ENCODE data around the gene PTPRF.

Gene PTPRF

GRCh38 chr1:43619314-43619790 is 88.7 kb downstream of the PTPRF start:
- no peak overlapping the region for H3K4me3 ChIP-seq (ENCODE audit: low read depth, low read length)
- H3K4me1 ChIP-seq (ENCODE audit: control insufficient read depth, insufficient read depth, low read length): no peaks in the 10 kb centered on the region
- H3K9me3 ChIP-seq (ENCODE audit: control insufficient read depth, insufficient read depth, low read length): no peaks in the 10 kb centered on the region
- no peaks in the 10 kb centered on the region for H3K27me3 ChIP-seq (ENCODE audit: control insufficient read depth, insufficient read depth, low read length)
- peaks cover 63% of the 10 kb centered on the region for H3K36me3 ChIP-seq (ENCODE audit: control insufficient read depth, insufficient read depth, low read length)
- no peak overlapping the region for H3K9ac ChIP-seq (ENCODE audit: low read depth, low read length)

GRCh38 chr1:43619996-43620920 is 89.6 kb downstream of the PTPRF start:
- Histone ChIP-seq H3K4me3 (ENCODE audit: low read depth, low read length) (no peak overlapping the region), H3K4me1 (ENCODE audit: control insufficient read depth, insufficient read depth, low read length) (no peaks in the 10 kb centered on the region), H3K9ac (ENCODE audit: low read depth, low read length) (no peak overlapping the region), H3K36me3 (ENCODE audit: control insufficient read depth, insufficient read depth, low read length) (peaks cover 63% of the 10 kb centered on the region), H3K9me3 (ENCODE audit: control insufficient read depth, insufficient read depth, low read length) (no peaks in the 10 kb centered on the region), H3K27me3 (ENCODE audit: control insufficient read depth, insufficient read depth, low read length) (no peaks in the 10 kb centered on the region)

- Histone ChIP-seq H3K27me3 (ENCODE audit: control insufficient read depth, insufficient read depth, low read length) (no peaks in the 10 kb centered on the region), H3K36me3 (ENCODE audit: control insufficient read depth, insufficient read depth, low read length) (peaks cover 62% of the 10 kb centered on the region), H3K9ac (ENCODE audit: low read depth, low read length) (no peak overlapping the region), H3K4me1 (ENCODE audit: control insufficient read depth, insufficient read depth, low read length) (no peaks in the 10 kb centered on the region), H3K9me3 (ENCODE audit: control insufficient read depth, insufficient read depth, low read length) (no peaks in the 10 kb centered on the region), H3K4me3 (ENCODE audit: low read depth, low read length) (no peak overlapping the region)
Measured at GRCh38 chr1:43620956-43621355, 90.3 kb downstream of the PTPRF start.

GRCh38 chr1:43621386-43621785 is 90.7 kb downstream of the PTPRF start:
- Histone ChIP-seq H3K36me3 (ENCODE audit: control insufficient read depth, insufficient read depth, low read length) (peaks cover 58% of the 10 kb centered on the region), H3K9ac (ENCODE audit: low read depth, low read length) (no peak overlapping the region)

GRCh38 chr1:43621861-43622260 is 91.2 kb downstream of the PTPRF start:
- Histone ChIP-seq H3K36me3 (ENCODE audit: control insufficient read depth, insufficient read depth, low read length) (peaks cover 53% of the 10 kb centered on the region), H3K4me1 (ENCODE audit: control insufficient read depth, insufficient read depth, low read length) (no peaks in the 10 kb centered on the region), H3K27me3 (ENCODE audit: control insufficient read depth, insufficient read depth, low read length) (no peaks in the 10 kb centered on the region), H3K9me3 (ENCODE audit: control insufficient read depth, insufficient read depth, low read length) (no peaks in the 10 kb centered on the region), H3K9ac (ENCODE audit: low read depth, low read length) (no peak overlapping the region), H3K4me3 (ENCODE audit: low read depth, low read length) (no peak overlapping the region)

More at GRCh38 chr1:43621386-43621785, 90.7 kb downstream of the PTPRF start:
- no peak overlapping the region for H3K4me3 ChIP-seq (ENCODE audit: low read depth, low read length)
- H3K4me1 ChIP-seq (ENCODE audit: control insufficient read depth, insufficient read depth, low read length): no peaks in the 10 kb centered on the region
- no peaks in the 10 kb centered on the region for H3K27me3 ChIP-seq (ENCODE audit: control insufficient read depth, insufficient read depth, low read length)
- H3K9me3 ChIP-seq (ENCODE audit: control insufficient read depth, insufficient read depth, low read length): no peaks in the 10 kb centered on the region

- H3K4me1 ChIP-seq (ENCODE audit: control insufficient read depth, insufficient read depth, low read length): no peaks in the 10 kb centered on the region
- peaks cover 48% of the 10 kb centered on the region for H3K36me3 ChIP-seq (ENCODE audit: control insufficient read depth, insufficient read depth, low read length)
- H3K4me3 ChIP-seq (ENCODE audit: low read depth, low read length): no peak overlapping the region
- H3K27me3 ChIP-seq (ENCODE audit: control insufficient read depth, insufficient read depth, low read length): no peaks in the 10 kb centered on the region
- H3K9me3 ChIP-seq (ENCODE audit: control insufficient read depth, insufficient read depth, low read length): no peaks in the 10 kb centered on the region
- H3K9ac ChIP-seq (ENCODE audit: low read depth, low read length): no peak overlapping the region
Measured at GRCh38 chr1:43622471-43622870, 91.8 kb downstream of the PTPRF start.

GRCh38 chr1:43622901-43623780 is 92.5 kb downstream of the PTPRF start:
- no peak overlapping the region for H3K9ac ChIP-seq (ENCODE audit: low read depth, low read length)
- H3K4me3 ChIP-seq (ENCODE audit: low read depth, low read length): no peak overlapping the region
- no peaks in the 10 kb centered on the region for H3K9me3 ChIP-seq (ENCODE audit: control insufficient read depth, insufficient read depth, low read length)
- H3K27me3 ChIP-seq (ENCODE audit: control insufficient read depth, insufficient read depth, low read length): no peaks in the 10 kb centered on the region
- H3K36me3 ChIP-seq (ENCODE audit: control insufficient read depth, insufficient read depth, low read length): peaks cover 41% of the 10 kb centered on the region
- H3K4me1 ChIP-seq (ENCODE audit: control insufficient read depth, insufficient read depth, low read length): no peaks in the 10 kb centered on the region

GRCh38 chr1:43625063-43625780 is 94.5 kb downstream of the PTPRF start:
- Histone ChIP-seq H3K9ac (ENCODE audit: low read depth, low read length) (no peak overlapping the region), H3K36me3 (ENCODE audit: control insufficient read depth, insufficient read depth, low read length) (peaks cover 21% of the 10 kb centered on the region), H3K9me3 (ENCODE audit: control insufficient read depth, insufficient read depth, low read length) (no peaks in the 10 kb centered on the region), H3K4me1 (ENCODE audit: control insufficient read depth, insufficient read depth, low read length) (no peaks in the 10 kb centered on the region), H3K27me3 (ENCODE audit: control insufficient read depth, insufficient read depth, low read length) (no peaks in the 10 kb centered on the region), H3K4me3 (ENCODE audit: low read depth, low read length) (no peak overlapping the region)

GRCh38 chr1:43632135-43632670 is 101.5 kb downstream of the PTPRF start:
- no peaks in the 10 kb centered on the region for H3K36me3 ChIP-seq (ENCODE audit: control insufficient read depth, insufficient read depth, low read length)
- H3K9me3 ChIP-seq (ENCODE audit: control insufficient read depth, insufficient read depth, low read length): no peaks in the 10 kb centered on the region
- no peak overlapping the region for H3K4me3 ChIP-seq (ENCODE audit: low read depth, low read length)
- no peaks in the 10 kb centered on the region for H3K4me1 ChIP-seq (ENCODE audit: control insufficient read depth, insufficient read depth, low read length)
- H3K9ac ChIP-seq (ENCODE audit: low read depth, low read length): no peak overlapping the region
- no peaks in the 10 kb centered on the region for H3K27me3 ChIP-seq (ENCODE audit: control insufficient read depth, insufficient read depth, low read length)

GRCh38 chr1:43634721-43635120 is 104.0 kb downstream of the PTPRF start:
- Histone ChIP-seq H3K4me1 (ENCODE audit: control insufficient read depth, insufficient read depth, low read length) (no peaks in the 10 kb centered on the region), H3K36me3 (ENCODE audit: control insufficient read depth, insufficient read depth, low read length) (no peaks in the 10 kb centered on the region), H3K4me3 (ENCODE audit: low read depth, low read length) (no peak overlapping the region), H3K9me3 (ENCODE audit: control insufficient read depth, insufficient read depth, low read length) (no peaks in the 10 kb centered on the region), H3K9ac (ENCODE audit: low read depth, low read length) (no peak overlapping the region), H3K27me3 (ENCODE audit: control insufficient read depth, insufficient read depth, low read length) (no peaks in the 10 kb centered on the region)

- Histone ChIP-seq H3K9me3 (ENCODE audit: control insufficient read depth, insufficient read depth, low read length) (no peaks in the 10 kb centered on the region), H3K9ac (ENCODE audit: low read depth, low read length) (no peak overlapping the region), H3K4me3 (ENCODE audit: low read depth, low read length) (no peak overlapping the region), H3K36me3 (ENCODE audit: control insufficient read depth, insufficient read depth, low read length) (no peaks in the 10 kb centered on the region), H3K4me1 (ENCODE audit: control insufficient read depth, insufficient read depth, low read length) (no peaks in the 10 kb centered on the region), H3K27me3 (ENCODE audit: control insufficient read depth, insufficient read depth, low read length) (no peaks in the 10 kb centered on the region)
Measured at GRCh38 chr1:43636006-43636641, 105.4 kb downstream of the PTPRF start.

Measured in iPS-15b (cell line).